HG03457 (cell line): ENCODE measurements around the gene MTA2.

Experiments used
- ATAC-seq: cut with Tn5 transposase; IDR thresholded peaks from one replicate; pipeline ENCODE4 v1.9.1; 2021; ENCODE audit warnings: moderate number of reproducible peaks; ENCODE audit not compliant: unreplicated experiment

The MTA2 gene

DNA sequence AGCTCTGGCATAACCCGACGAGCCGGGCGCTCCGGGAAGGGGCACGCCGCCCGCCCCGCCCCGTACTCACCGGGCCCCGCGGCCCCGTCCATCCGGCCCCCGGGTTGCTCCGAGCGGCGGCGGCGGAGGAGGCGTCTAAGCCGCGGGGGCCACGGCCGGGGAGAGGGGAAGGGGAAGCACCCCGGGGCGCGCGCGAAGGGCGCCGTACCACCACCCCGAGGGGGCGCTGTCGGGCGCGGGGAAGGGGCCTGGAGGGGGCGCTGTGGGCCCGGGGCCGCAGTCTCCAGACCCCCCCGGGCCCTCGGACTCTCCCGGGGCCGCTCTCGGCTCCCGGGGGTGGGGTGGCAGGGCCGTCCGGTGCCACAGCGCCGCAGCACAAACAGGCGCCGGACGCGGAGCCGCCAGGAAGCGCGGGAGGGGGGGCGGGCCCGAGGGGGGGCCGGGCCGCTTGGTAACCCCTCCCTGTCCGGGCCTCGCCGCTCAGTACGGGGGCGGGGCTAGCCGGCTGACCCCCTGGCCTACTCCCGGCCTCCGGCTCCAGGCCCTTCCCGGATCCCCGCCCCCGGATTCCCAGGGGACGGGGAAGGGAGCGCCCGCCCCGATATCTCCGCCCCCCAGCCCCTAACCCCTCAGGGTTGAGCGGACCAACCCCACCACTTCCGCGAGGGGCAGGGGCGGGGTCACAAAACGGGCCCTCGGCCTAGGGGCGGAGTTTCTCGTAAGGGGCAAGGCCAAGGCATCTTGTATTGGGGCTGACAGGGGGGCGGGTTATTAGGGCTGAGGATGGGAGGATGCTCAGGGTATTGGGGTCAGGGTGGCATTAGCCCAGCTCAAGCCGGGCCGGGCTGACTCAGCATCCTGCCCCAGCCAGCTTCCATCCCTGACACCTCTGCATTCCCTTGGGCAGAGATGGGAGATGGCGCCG lies 11.0 kb upstream of the MTA2 start, which contains the start of the genes EML3 and ROM1:
Gene EML3, minus strand, starts transcription at position 410 of the 925 bp plus-strand sequence. Its CDS starts 318 bp downstream, at position 92.
Gene ROM1, plus strand, starts transcription at position 892 of the 925 bp plus-strand sequence. Its CDS starts 25 bp downstream, at position 917.
- ATAC-seq = peak; percentile 45

DNA sequence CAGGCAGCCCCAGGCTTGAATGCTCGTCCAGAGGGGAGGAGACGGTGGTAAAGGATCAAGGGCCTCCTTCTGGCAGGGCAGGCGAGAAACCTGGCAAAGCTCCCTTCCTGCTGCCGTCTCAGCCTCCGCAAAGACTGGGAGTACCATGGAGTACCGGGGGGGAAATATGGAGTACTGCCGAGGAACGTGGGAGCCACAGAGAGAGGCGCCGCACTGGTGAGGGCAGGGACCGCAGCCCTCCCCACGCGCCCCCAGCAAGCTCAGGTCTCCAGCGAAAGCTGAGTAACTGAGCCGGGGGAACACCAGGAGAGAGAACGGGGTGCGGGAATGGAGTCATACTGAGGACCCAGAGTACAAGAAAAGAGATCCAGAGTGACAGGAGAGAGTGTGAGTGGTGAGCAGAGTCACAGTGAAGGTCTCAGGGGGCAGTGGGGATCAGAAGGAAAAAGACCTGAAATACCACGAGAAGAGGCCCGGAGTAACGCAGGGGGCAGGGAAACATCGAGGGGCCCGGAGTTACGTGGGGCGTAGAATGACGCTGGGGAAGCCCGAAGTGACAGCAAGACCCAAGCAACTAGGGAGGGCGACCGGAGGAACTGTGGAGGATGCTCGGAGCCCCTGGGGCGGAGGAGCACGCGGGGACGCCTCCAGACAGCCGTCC lies 10.2 kb upstream of the MTA2 start:
- no peak for ATAC-seq

DNA sequence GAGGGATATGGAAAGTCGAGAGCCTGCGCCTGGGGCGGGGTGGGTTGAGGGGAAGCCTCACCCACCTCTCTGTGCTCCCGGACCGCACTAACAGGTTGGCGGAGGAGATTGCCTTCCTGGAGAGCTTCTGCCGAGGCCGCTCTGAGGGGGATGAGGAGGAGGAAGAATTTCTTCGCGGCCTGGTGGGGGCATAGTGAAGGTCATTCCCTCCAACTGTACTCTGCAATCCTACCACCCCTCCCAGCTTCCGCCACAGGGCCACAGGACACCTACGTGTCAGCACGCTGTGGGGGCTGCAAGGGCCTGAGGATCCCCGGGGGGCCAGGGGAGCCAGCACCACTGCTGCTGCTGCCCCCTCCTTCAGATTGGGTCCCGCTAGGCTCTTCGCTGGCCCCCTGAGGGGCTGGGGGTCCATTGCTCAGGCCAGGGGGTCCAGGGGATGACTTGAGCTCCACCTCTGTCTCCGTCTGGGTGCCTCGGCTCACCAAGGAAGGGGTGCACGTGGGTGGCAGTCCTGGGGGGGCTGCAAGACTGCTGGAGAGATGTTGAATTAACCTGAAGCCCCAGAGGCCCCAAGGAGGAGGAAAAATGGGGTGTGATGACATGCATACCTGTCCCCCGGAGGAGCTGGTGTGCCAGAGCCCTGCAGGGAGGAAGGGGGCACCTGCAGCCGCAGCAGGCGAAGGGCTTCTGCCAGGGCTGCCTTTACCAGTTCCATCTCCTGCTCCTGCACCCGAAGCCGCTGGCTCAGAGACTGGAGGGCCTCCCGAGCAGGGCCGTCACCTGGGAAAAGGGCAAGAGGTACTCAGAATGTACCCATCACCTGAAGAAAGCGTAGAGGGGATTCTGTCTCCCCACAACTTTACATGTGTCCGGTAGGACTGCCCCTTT lies 9.4 kb upstream of the MTA2 start:
- no peak for ATAC-seq

DNA sequence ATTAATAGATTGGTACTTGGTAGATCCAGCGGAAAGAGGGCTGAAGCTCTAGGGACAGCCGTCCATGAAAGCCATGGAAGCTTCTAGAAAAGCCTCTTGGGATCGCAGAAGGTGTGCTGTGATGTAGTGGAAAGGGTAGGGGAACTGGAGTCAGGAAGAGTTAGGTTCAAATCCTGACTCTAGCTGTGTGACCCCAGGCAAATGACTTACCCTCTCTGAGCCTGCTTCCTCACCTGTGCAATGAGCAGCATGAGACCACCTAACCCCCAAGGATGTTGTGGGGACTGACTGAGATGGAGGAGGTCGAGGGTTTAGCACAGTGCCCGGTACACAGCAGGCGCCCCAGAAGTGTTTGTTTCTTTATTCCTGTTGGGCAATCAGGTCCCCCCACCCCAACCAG lies 8.7 kb upstream of the MTA2 start:
- no peak for ATAC-seq

DNA sequence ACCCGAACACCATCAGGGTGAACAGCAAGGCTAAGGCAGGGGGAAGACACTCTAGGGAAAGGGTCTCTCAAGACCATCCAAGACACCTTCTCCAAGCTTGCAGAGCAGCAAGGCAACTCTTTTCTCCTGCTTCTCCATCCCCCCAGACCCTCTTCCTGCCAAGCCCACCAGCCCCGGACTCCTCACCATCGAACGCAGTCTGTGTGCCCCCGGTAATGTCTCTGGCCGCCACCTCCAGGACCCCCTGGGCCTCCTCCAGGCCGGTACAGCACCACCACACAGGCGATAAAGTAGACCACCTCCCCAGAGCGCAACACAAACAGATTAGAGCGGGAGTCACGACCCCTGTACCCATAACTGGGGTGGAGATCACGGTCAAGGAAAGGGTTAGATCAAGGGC lies 7.1 kb upstream of the MTA2 start:
- no peak for ATAC-seq

DNA sequence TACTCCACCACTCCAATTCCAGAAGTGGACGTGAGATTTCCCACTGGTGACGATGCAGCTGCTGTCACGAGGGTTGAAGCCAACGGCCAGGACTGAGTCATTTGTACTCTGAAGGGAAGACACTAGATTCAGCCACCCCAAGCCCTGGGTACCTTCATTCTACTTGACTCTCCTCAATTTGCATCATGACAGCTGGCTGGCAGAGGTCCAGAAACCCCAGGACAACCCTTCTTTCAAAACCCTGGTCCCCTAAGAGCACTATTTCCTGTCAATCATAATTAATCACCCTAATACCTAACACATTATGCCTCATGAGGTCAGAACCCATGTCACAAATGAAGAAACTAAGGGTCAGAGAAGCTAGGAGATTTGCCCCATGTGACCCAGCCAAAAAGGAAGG lies 6.0 kb upstream of the MTA2 start:
- no peak for ATAC-seq

DNA sequence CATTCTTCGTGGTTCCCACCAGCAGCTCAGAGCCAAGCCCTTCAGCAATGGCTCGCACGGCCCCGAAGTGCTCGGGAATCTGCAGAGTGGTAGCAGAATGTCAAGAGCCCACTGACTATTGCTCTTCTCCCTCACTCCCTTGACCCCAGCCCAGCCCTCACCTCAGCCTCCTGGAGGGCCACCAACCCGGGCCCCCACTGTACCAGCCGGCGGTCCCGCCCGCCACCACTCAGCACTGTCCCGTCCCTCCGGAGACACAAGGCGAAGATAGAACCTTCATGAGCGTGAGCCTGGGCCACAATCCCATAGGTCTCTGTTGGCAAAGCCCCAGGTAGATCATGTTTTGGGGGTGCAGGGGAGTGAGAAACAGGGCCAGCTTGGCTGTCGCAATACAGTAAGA lies 4.2 kb upstream of the MTA2 start:
- no peak for ATAC-seq

DNA sequence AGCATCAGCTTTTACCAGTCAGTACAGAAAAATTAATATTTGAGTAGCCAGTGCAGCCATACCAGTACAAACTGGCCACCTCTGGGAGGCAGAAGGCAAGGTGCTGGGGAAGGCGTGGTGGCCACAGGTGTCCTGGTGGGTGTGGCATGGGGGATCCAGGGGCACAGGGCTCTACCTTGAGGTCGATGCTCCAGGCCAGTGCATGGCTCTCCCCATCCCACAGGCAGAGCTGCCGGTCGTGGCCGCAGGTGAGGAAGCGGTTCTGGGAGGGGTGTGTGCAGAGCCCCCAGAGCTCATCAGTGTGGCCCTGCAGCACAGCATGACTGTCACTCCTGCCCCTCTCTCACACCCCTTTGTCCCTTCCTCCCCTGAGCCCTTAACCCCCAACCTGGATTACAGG lies 3.8 kb upstream of the MTA2 start:
- no peak for ATAC-seq

DNA sequence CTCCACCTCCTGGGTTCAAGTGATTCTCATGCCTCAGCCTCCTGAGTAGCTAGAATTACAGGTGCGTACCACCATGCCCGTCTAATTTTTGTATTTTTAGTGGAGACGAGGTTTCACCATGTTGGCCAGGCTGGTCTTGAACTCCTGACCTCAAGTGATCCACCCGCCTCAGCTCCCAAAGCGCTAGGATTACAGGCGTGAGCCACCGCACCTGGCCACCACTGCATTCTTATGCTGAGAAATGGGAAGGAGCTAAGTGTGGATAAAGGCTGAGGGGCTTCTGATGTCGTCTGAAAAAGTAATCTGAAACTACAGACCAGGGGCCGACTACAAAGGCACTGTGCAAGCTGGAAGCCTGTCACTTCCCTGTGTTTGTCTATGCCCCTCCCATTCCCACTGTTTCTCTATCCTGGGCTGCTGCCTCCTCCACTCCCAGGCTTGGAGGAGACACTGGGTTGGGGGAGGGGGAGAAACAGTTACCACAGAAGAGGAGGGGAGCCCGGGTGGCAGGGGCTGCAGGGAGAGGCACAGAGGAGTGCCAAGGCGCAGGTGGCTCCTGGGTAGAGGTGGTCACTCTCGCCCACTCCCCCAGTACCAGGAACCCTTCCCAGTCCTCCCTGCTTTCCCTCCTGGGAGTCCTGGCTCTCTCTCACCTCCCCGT lies 2.9 kb upstream of the MTA2 start:
- no peak for ATAC-seq

DNA sequence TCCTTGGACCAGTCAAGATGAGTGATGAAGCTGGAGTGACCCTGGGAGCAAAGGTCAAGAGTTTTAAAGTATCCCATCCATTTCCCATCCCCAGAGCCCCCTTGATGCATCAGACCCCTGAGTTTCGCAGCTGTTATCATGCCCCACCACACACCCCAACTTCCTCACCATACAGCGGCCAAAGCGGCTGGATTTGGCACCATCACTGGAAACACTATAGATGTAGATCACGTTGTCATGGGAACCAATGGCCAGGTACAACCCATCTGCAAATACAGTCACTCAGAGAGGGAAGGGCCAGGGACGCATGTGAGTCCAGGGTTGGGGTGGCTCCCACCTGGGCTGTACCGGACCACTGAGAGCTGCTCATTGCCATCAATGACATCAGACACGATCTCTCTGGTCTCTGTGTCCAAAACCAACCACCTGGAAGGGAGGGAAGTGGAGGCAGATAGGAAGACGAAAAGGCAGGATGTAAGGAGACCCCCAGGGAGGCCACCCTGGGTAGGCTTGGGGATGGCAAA lies 2.2 kb upstream of the MTA2 start:
- no peak for ATAC-seq

DNA sequence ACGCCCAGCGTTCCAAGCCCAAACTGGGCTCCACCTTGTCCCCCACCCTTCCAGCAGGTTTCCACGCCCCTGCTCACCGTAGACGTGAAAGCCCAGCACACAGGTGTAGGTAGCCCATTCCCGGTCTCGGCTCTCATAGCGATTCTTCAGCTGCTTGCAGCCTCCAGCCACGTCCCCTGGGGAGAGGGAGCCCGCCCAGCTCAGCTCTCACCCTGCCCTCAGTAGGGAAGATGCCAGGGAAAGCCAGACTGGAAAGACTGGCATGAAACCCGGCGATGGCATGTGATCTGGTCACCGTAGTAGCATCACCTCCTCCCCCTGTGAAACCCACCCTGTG lies 1.4 kb upstream of the MTA2 start:
- ATAC-seq = no peak

DNA sequence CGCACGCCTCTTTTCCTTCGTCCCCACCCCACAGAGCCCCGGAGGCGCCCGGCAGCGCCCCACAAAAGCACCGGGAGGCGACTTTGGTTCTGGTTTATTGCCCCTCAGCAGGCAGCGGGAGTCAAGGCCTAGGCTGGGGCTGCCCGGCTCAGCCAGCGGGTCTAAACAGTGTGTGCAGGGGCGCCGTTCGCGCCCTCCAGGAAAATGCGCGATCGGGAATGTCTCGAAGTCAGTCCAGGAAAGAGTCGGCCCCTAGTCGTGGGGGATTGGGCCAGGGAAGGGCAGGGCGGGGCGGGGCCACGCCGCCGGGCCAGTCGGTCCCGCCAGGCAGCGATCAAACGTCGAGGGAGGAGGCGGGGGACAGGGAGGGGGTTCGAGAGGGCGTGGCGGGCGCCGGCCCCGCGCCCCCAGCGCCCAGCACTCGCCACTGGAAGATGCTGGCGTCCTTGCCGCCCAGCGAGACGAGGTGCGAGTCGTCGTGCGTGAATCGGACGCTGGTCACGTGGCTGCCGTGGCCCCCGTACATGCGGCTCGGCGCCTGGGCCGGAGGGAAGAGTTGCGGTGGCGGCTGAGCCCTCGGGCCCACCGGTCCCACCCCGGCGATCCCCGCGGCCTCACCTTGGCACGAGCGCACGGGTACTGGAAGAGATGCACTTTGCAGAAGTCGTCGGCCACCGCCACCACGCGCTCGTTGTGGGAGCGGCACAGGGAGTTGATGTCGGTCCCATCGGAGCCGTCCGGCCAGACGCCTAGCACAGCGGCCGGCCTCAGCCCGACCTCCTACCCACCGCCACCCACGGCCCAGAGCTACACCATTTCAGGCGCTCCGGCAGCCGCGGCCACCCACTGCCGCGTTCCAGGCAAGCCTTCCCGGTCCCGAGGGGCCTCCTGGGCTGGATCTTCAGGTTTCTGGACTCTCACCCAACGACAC lies 741 bp upstream of the MTA2 start:
- no peak for ATAC-seq

DNA sequence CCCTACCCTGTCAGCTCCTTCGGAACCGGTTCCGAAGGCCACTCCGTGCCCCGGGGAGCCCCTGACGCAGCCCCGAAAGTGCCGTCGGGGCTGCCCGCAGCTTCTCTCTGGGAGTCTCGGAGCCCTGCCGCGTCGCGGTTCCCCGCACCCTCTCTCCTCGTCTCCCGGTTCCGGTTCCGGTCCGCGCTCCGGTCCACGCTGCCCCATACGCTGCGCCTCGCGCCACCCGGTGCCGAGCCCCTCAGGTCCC lies 618 bp downstream of the MTA2 start:
- ATAC-seq = peak; percentile 8

DNA sequence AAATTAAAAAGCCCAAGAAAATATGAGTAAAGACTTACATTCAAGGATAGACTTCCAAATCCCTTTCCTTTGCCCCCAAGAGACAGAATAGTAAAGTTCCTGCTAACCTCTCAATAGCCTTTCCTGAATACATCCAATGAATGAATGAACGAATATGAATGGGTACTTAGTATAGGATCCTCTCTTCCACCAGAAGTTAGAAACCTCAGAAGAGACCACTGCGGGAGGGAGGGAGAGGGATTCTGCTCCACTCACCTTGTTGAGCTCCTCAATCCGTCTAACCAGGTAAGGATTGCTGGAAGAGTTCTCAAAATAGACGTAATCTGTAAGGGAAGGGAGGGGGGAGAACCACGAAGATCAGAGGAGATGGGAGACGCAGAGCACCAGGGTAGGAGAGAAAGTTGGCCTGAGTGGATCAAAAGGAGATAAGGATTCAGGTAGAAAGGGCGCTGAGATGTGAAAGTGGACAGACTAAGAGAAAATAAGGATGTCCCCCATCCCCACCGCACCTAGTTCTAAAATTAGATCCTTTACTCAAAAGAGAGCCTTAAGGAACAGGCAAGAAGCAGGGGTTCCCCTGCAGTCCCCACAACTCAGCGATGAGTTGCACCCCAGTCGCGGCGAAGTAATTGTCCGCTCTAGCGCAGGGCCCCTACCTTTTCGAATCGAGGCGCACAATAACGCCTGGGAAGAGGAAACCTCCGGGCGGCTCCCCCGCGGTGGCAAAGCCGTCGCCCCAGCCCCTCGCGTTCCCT lies 1.1 kb downstream of the MTA2 start:
- ATAC-seq = no peak

DNA sequence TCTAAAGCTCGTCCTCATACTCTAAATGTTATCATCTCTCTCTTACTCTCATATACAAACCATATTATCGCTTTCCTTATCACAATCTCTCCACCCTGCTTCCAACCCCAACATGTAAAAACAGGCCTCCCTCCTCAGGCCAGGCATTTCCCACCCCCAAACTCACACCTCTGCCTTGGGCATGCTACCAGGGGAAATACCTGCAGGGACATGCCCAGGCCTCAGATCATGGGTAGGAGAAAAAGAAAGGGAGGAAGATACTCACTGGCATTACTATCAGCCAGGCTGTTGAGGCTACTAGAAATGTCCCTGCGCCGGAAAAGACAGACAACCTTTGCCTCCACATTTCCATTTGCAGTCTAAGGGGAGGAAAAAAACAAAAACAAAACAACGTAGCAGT lies 1.8 kb downstream of the MTA2 start:
- no peak for ATAC-seq

DNA sequence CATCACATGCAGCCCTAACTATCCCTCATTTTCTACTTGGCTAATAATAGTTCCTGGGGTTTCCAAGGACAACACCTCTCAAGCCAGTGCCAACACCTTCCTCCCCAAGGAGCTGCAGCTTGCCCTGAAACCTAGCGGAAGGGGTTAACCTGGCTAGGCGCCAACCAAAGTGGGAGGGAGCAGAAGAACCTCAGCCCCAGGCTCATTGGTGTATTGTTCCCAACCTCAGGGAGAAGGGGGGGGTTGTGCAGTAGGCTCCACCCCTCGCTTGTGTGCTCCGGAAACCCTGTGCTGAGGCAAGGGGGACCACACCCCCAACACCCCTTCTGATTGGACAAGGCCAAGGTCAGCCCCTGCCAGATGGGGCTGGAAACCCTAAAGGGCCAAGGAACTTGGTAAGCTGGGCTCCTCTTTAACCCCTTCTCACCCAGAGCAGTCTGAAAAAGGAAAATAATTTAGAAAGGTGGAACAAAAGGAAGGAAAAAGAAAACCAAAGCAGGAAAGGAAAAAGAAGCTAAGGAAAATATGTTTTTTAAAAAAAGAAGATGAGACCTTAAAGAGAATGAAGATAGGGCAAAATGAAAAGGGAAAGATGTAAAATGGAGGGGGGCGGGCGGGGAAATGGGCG lies 2.5 kb downstream of the MTA2 start:
- peak; percentile 30 for ATAC-seq

DNA sequence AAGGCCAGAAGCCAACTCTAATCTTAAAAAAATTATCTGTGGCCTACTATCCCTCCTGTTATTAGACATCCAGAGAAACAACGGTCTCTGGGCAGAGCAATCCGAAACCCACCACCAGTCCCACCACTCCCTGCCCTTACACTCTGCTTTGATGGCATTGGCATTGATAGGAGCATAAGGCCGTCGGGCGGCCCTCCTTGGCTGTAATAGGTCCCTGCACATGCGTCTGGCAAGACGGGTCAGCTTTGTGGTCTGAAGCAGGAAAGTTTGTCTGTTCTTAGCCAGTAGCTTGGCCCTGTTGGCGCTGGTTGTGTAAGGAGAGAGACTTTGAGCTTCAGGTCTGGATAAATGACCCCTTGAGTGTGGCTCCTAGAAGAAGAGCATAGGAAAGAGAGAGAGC lies 6.5 kb downstream of the MTA2 start:
- no peak for ATAC-seq

DNA sequence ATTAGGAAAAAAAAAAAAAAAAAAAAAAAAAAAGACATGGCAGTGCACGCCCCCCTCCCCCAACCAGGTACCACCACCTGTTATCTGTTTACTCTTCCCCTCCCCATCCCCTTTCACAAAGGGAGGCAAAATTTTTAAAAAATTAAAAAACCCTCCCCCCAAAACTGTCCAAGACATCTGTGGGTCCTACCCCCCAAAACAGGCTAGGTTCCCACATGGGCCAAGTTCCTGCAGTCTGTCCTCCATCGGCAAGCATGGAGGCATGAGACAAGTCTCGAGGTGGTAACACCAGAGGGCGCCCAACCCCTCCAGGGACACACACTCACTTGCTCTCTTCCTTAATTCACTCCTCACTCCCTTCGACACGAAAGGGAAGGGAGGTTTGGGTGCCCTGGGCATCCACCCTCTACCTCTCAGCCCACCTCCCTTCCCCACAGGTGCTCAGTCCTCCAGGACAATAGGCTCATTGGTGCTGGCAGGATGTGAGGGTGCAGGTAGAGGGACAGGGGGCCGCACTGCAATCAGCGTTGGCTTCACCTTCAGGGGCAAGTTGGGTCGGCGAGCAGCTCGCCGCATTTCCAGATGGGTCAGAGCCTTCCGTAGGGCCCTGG lies 8.1 kb downstream of the MTA2 start:
- ATAC-seq = no peak
